PC-9 (cell line): ENCODE data around the gene OPRM1. TPM values are rescaled to one million over a fixed set of nuclear protein-coding genes. Genes with fewer than 3 reads are reported as not detected.

ENCODE experiments used
- BruUV-seq: library from RNA; stranded (reverse); fragments of 400-500 nt; replicated peaks from 2 replicates; lab custom pipeline; 2021; lab: Mats Ljungman, UMichigan
- CTCF ChIA-PET: fragments of 300-600 bp; sonication (Branson Sonifier 250); formaldehyde crosslinking; loops from one replicate; lab custom pipeline; 2022; ENCODE audit warnings: antibody characterized with exemption; lab: Charles Lee
- POLR2A ChIA-PET: fragments of 300-600 bp; sonication (Branson Sonifier 250); formaldehyde crosslinking; loops from one replicate; lab custom pipeline; 2022; ENCODE audit warnings: antibody characterized with exemption; ENCODE audit not compliant: unreplicated experiment; lab: Charles Lee
- DNase-seq, 2 experiments: peaks; one replicate each; pipeline versions ENCODE4 v3.0.0 to v3.0.0-alpha.2; 2015 to 2022; ENCODE audit warnings: mixed read lengths in 1 of 2
- H2AFZ ChIP-seq: fragments of 200-600 bp; sonication (generic); 2 replicates; pipeline ENCODE4 v1.8.1; 2017; ENCODE audit warnings: antibody characterized with exemption
- H3F3A ChIP-seq: fragments of 200-600 bp; sonication (generic); 2 replicates; pipeline ENCODE4 v1.8.1; 2017; ENCODE audit warnings: antibody characterized with exemption, mild to moderate bottlenecking, low read depth; ENCODE audit not compliant: insufficient read depth
- H3K27ac ChIP-seq: fragments of 200-600 bp; sonication (generic); 2 replicates; pipeline ENCODE4 v1.6.1; 2016; ENCODE audit warnings: mixed run types
- H3K27me3 ChIP-seq: fragments of 200-600 bp; sonication (generic); 2 replicates; pipeline ENCODE4 v1.6.1; 2016; ENCODE audit warnings: low read depth, mixed run types; ENCODE audit not compliant: insufficient read depth
- H3K36me3 ChIP-seq: fragments of 200-600 bp; sonication (generic); 2 replicates; pipeline ENCODE4 v1.6.1; 2016; ENCODE audit warnings: low read depth, mixed run types
- H3K4me1 ChIP-seq: fragments of 200-600 bp; sonication (generic); replicated peaks from 2 replicates; pipeline ENCODE4 v1.6.1; 2016; ENCODE audit warnings: mixed run types; ENCODE audit not compliant: insufficient read depth
- H3K4me2 ChIP-seq: fragments of 200-600 bp; sonication (generic); 2 replicates; pipeline ENCODE4 v1.6.1; 2017; ENCODE audit warnings: mixed run types
- H3K4me3 ChIP-seq: fragments of 200-600 bp; sonication (generic); 2 replicates; pipeline ENCODE4 v1.6.1; 2016; ENCODE audit warnings: mixed run types
- H3K79me2 ChIP-seq: fragments of 200-600 bp; sonication (generic); 2 replicates; pipeline ENCODE4 v1.6.1; 2017; ENCODE audit warnings: low read depth, mixed run types
- H3K9me2 ChIP-seq: fragments of 200-600 bp; sonication (generic); 2 replicates; pipeline ENCODE4 v1.8.1; 2017; ENCODE audit warnings: mild to moderate bottlenecking; ENCODE audit not compliant: insufficient read depth
- H3K9me3 ChIP-seq: fragments of 200-600 bp; sonication (generic); 2 replicates; pipeline ENCODE4 v1.8.1; 2016; ENCODE audit warnings: low read depth; ENCODE audit not compliant: insufficient read depth
- H4K20me1 ChIP-seq: fragments of 200-600 bp; sonication (generic); 2 replicates; pipeline ENCODE4 v1.8.1; 2017; ENCODE audit not compliant: insufficient read depth
- CTCF ChIP-seq: fragments of 200-600 bp; sonication (generic); conservative IDR thresholded peaks from 2 replicates; pipeline ENCODE4 v1.6.1; 2017; ENCODE audit warnings: mixed run types, antibody characterized with exemption, mild to moderate bottlenecking, moderate library complexity
- EZH2 ChIP-seq: fragments of 200-600 bp; sonication (generic); IDR thresholded peaks from 2 replicates; pipeline ENCODE4 v1.8.0; 2017; ENCODE audit warnings: antibody characterized with exemption, low read depth
- intact Hi-C: fragments of 100-400 bp; cut with micrococcal nuclease; formaldehyde crosslinking; loops from one replicate; pipeline ENCODE4 v1.10.0; 2022; ENCODE audit not compliant: unreplicated experiment
- total RNA-seq: library from RNA; stranded (reverse); gene quantifications from 2 replicates; pipeline ENCODE4 v1.2.3, GENCODE V29; 2021

OPRM1 gene
- total RNA-seq, 1 experiment from 2014 or later, result not detected

GRCh38 chr6:154295733-154296132, 256.7 kb downstream of the OPRM1 start:
- intact Hi-C loops, result no loop called here
- no peaks in the 10 kb centered on the region for H3K9me2 ChIP-seq
- peaks cover 47% of the 10 kb centered on the region for H3K4me1 ChIP-seq
- no peak overlapping the region for H3K4me2 ChIP-seq
- no TSS peak for BruUV-seq
- H3K27ac ChIP-seq, result no peak overlapping the region
- TF ChIP-seq EZH2, result no peak
- TF ChIP-seq CTCF, result no peak
- H3F3A ChIP-seq, result peaks cover 29% of the 10 kb centered on the region
- DNase-seq, result no peak
- H3K27me3 ChIP-seq, result no peaks in the 10 kb centered on the region
- H3K79me2 ChIP-seq, result no peaks in the 10 kb centered on the region
- H2AFZ ChIP-seq, result no peak overlapping the region
- ChIA-PET CTCF (interaction anchor here (0.7 kb wide), 1 partner anchor 129 kb away, joined by 3 read pairs; no protein-coding TSS in a partner anchor), POLR2A (interaction anchor here (0.6 kb wide), 1 partner anchor 92 kb away, joined by 11 read pairs; no protein-coding TSS in a partner anchor)
- H3K9me3 ChIP-seq, result 0 out of 2 replicates have a peak, but pooled peaks cover under 1% of the 10 kb centered on the region
- H3K4me3 ChIP-seq, result no peak overlapping the region
- H3K36me3 ChIP-seq, result no peaks in the 10 kb centered on the region
- H4K20me1 ChIP-seq, result no peaks in the 10 kb centered on the region
